Measurements from ENCODE around the gene SLC2A9. TPM values are rescaled to one million over a fixed set of nuclear protein-coding genes. Genes with fewer than 3 reads are reported as not detected.

The SLC2A9 gene
- total RNA-seq, 1 donor from 2014 or later, result 2.9 TPM

GRCh38 chr4:10041036-10041435 is 19.7 kb upstream of the SLC2A9 start:
- DNase-seq, result no peak

- no peak for DNase-seq
Measured at GRCh38 chr4:10040049-10040892, 19.0 kb upstream of the SLC2A9 start.

GRCh38 chr4:10036807-10037342 is 15.6 kb upstream of the SLC2A9 start:
- DNase-seq, result no peak

- no peak for DNase-seq
Measured at GRCh38 chr4:10035130-10035529, 13.8 kb upstream of the SLC2A9 start.

GRCh38 chr4:10034612-10035104 is 13.4 kb upstream of the SLC2A9 start:
- DNase-seq, result no peak

- no peak for DNase-seq
Measured at GRCh38 chr4:10034136-10034535, 12.8 kb upstream of the SLC2A9 start.

GRCh38 chr4:10033191-10033881 is 12.0 kb upstream of the SLC2A9 start:
- DNase-seq, result peak; percentile 53

- DNase-seq, result peak; percentile 64
Measured at GRCh38 chr4:10032625-10033024, 11.3 kb upstream of the SLC2A9 start.

- peak; percentile 34 for DNase-seq
Measured at GRCh38 chr4:10031668-10032590, 10.6 kb upstream of the SLC2A9 start.

- no peak for DNase-seq
Measured at GRCh38 chr4:10030972-10031667, 9.8 kb upstream of the SLC2A9 start.

GRCh38 chr4:10029403-10029802 is 8.1 kb upstream of the SLC2A9 start:
- no peak for DNase-seq

GRCh38 chr4:10028910-10029309 is 7.6 kb upstream of the SLC2A9 start:
- no peak for DNase-seq

GRCh38 chr4:10026485-10026884 is 5.2 kb upstream of the SLC2A9 start:
- no peak for DNase-seq

GRCh38 chr4:10025230-10025806 is 4.0 kb upstream of the SLC2A9 start:
- DNase-seq, result no peak

- no peak for DNase-seq
Measured at GRCh38 chr4:10024303-10024702, 3.0 kb upstream of the SLC2A9 start.

GRCh38 chr4:10023806-10024205 is 2.5 kb upstream of the SLC2A9 start:
- DNase-seq, result no peak

- DNase-seq, result no peak
Measured at GRCh38 chr4:10023050-10023419, 1.7 kb upstream of the SLC2A9 start.

GRCh38 chr4:10022346-10023049 is 1.2 kb upstream of the SLC2A9 start:
- DNase-seq, result no peak

- DNase-seq, result no peak
Measured at GRCh38 chr4:10021653-10022023, 341 bp upstream of the SLC2A9 start.

- no peak for DNase-seq
Measured at GRCh38 chr4:10020106-10020505, 1.2 kb downstream of the SLC2A9 start.

- no peak for DNase-seq
Measured at GRCh38 chr4:10019521-10020051, 1.7 kb downstream of the SLC2A9 start.

All from dermis blood vessel endothelial cell (primary cell).